ENCODE measurements around the gene TAAR6. TPM values are rescaled to one million over a fixed set of nuclear protein-coding genes. Genes with fewer than 3 reads are reported as not detected.
"Not testable (repeated sequence)": the region's sequence is repeated elsewhere in the genome, so short reads cannot be mapped to it uniquely, and the experiment has no call there.

Gene TAAR6
- total RNA-seq, 1 donor from 2014 or later: not detected

GRCh38 chr6:132544826-132545225, 25.3 kb upstream of the TAAR6 start:
- peaks cover 9% of the 10 kb centered on the region for H3K4me1 Mint-ChIP-seq (ENCODE audit: unreplicated experiment)
- TF ChIP-seq, protein P1, sequence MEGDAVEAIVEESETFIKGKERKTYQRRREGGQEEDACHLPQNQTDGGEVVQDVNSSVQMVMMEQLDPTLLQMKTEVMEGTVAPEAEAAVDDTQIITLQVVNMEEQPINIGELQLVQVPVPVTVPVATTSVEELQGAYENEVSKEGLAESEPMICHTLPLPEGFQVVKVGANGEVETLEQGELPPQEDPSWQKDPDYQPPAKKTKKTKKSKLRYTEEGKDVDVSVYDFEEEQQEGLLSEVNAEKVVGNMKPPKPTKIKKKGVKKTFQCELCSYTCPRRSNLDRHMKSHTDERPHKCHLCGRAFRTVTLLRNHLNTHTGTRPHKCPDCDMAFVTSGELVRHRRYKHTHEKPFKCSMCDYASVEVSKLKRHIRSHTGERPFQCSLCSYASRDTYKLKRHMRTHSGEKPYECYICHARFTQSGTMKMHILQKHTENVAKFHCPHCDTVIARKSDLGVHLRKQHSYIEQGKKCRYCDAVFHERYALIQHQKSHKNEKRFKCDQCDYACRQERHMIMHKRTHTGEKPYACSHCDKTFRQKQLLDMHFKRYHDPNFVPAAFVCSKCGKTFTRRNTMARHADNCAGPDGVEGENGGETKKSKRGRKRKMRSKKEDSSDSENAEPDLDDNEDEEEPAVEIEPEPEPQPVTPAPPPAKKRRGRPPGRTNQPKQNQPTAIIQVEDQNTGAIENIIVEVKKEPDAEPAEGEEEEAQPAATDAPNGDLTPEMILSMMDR (IDR thresholded peaks at IDR 0.05; ENCODE audit: unreplicated experiment): no peak
- no peaks in the 10 kb centered on the region for H3K9me3 Mint-ChIP-seq (ENCODE audit: unreplicated experiment)
- no peak for DNase-seq (ENCODE audit: low spot score)
- H3K27me3 Mint-ChIP-seq (ENCODE audit: unreplicated experiment): no peaks in the 10 kb centered on the region
- no peak overlapping the region for H3K27ac Mint-ChIP-seq (ENCODE audit: unreplicated experiment)
- no peaks in the 10 kb centered on the region for H3K36me3 Mint-ChIP-seq (ENCODE audit: low read depth, unreplicated experiment)
- no peak overlapping the region for H3K4me3 Mint-ChIP-seq (ENCODE audit: unreplicated experiment)

- Mint-ChIP-seq H3K9me3 (ENCODE audit: unreplicated experiment) (no peaks in the 10 kb centered on the region), H3K27me3 (ENCODE audit: unreplicated experiment) (no peaks in the 10 kb centered on the region), H3K4me3 (ENCODE audit: unreplicated experiment) (no peak overlapping the region), H3K27ac (ENCODE audit: unreplicated experiment) (no peak overlapping the region), H3K36me3 (ENCODE audit: low read depth, unreplicated experiment) (no peaks in the 10 kb centered on the region), H3K4me1 (ENCODE audit: unreplicated experiment) (peaks cover 9% of the 10 kb centered on the region)
- TF ChIP-seq, protein P1 (IDR thresholded peaks at IDR 0.05; ENCODE audit: unreplicated experiment): no peak
- no peak for DNase-seq (ENCODE audit: low spot score)
These were observed 21.2 kb upstream of the TAAR6 start for GRCh38 chr6:132548746-132549463.

GRCh38 chr6:132551214-132551613, 18.9 kb upstream of the TAAR6 start:
- Mint-ChIP-seq H3K27me3 (ENCODE audit: unreplicated experiment) (no peaks in the 10 kb centered on the region), H3K27ac (ENCODE audit: unreplicated experiment) (no peak overlapping the region), H3K36me3 (ENCODE audit: low read depth, unreplicated experiment) (no peaks in the 10 kb centered on the region), H3K4me1 (ENCODE audit: unreplicated experiment) (peaks cover 9% of the 10 kb centered on the region), H3K4me3 (ENCODE audit: unreplicated experiment) (no peak overlapping the region), H3K9me3 (ENCODE audit: unreplicated experiment) (no peaks in the 10 kb centered on the region)
- no peak for DNase-seq (ENCODE audit: low spot score)
- TF ChIP-seq, protein P1 (IDR thresholded peaks at IDR 0.05; ENCODE audit: unreplicated experiment): no peak

- Mint-ChIP-seq H3K36me3 (ENCODE audit: low read depth, unreplicated experiment) (no peaks in the 10 kb centered on the region), H3K27me3 (ENCODE audit: unreplicated experiment) (no peaks in the 10 kb centered on the region), H3K4me3 (ENCODE audit: unreplicated experiment) (no peak within 1 kb of the TSS), H3K27ac (ENCODE audit: unreplicated experiment) (no peak within 1 kb of the TSS), H3K9me3 (ENCODE audit: unreplicated experiment) (no peaks in the 10 kb centered on the region), H3K4me1 (ENCODE audit: unreplicated experiment) (peaks cover 9% of the 10 kb centered on the region)
- TF ChIP-seq, protein P1 (IDR thresholded peaks at IDR 0.05; ENCODE audit: unreplicated experiment): no peak
- no peak for DNase-seq (ENCODE audit: low spot score)
These were observed 17.8 kb upstream of the TAAR6 start, which contains the start of gene TAAR8 for GRCh38 chr6:132552372-132552771. TAAR8 (plus strand) TSS chr6:132552672; CDS start chr6:132552693, 21 bp downstream.

DNA sequence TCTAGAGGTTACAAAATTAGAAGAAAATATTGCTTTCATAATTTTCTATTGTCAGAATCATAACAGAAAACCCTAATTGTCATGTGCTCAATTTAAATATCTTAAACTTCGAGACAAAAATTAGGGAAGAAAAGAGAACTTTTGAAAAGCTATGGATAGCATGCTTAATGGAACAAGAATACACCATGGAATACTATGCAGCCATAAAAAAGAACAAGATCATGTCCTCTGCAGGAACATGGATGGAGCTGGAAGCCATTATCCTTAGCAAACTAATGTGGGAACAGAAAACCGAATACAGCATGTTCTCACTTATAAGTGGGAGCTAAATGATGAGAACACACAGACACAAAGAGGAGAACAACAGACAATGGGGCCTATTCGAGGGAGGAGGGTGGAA, 10.0 kb upstream of the TAAR6 start:
- not testable (repeated sequence) for H3K27me3 Mint-ChIP-seq (ENCODE audit: unreplicated experiment); H3K4me3 Mint-ChIP-seq (ENCODE audit: unreplicated experiment); H3K9me3 Mint-ChIP-seq (ENCODE audit: unreplicated experiment); H3K36me3 Mint-ChIP-seq (ENCODE audit: low read depth, unreplicated experiment); H3K4me1 Mint-ChIP-seq (ENCODE audit: unreplicated experiment); DNase-seq (ENCODE audit: low spot score); H3K27ac Mint-ChIP-seq (ENCODE audit: unreplicated experiment)

Measured in endothelial cell (in vitro differentiated cells).